ENCODE measurements around the gene ARFGAP2.

GRCh38 chr11:47163193-47163592 lies 13.5 kb downstream of the ARFGAP2 start:
- no peak for TF ChIP-seq POLR2A (IDR thresholded peaks at IDR 0.05)
- no peak for TF ChIP-seq CTCF (IDR thresholded peaks at IDR 0.05)

Measured in esophagus squamous epithelium (tissue), 4 donors.